Loucy (cell line): ENCODE measurements around the gene GPR39.

Source experiments
- EZH2phosphoT487 ChIP-seq: fragments of 200-600 bp; IDR thresholded peaks from 2 replicates; pipeline ENCODE4 v1.6.1; 2018; ENCODE audit warnings: antibody characterized with exemption, mild to moderate bottlenecking, moderate library complexity, borderline replicate concordance
- TF ChIP-seq, protein P1 (sequence below): fragments of 200-600 bp; sonication (generic); conservative IDR thresholded peaks from 2 replicates; pipeline ENCODE4 v1.5.1; 2014; ENCODE audit warnings: mild to moderate bottlenecking, antibody characterized with exemption, low read length

- TF ChIP-seq, protein P1, sequence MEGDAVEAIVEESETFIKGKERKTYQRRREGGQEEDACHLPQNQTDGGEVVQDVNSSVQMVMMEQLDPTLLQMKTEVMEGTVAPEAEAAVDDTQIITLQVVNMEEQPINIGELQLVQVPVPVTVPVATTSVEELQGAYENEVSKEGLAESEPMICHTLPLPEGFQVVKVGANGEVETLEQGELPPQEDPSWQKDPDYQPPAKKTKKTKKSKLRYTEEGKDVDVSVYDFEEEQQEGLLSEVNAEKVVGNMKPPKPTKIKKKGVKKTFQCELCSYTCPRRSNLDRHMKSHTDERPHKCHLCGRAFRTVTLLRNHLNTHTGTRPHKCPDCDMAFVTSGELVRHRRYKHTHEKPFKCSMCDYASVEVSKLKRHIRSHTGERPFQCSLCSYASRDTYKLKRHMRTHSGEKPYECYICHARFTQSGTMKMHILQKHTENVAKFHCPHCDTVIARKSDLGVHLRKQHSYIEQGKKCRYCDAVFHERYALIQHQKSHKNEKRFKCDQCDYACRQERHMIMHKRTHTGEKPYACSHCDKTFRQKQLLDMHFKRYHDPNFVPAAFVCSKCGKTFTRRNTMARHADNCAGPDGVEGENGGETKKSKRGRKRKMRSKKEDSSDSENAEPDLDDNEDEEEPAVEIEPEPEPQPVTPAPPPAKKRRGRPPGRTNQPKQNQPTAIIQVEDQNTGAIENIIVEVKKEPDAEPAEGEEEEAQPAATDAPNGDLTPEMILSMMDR = no peak
- no peak for TF ChIP-seq EZH2phosphoT487
Measured at GRCh38 chr2:132568656-132569055, 152.1 kb downstream of the GPR39 start.
